ENCODE results near the gene PRKCH.

GRCh38 chr14:61482348-61483206 lies 161.2 kb downstream of the PRKCH start:
- no peak for TF ChIP-seq CTCF (IDR thresholded peaks at IDR 0.05; ENCODE audit: extremely low read depth in 1 of 2, insufficient read depth in 1 of 2, low read depth in 1 of 2, low read length in 2 of 2)
- TF ChIP-seq POLR2A (IDR thresholded peaks at IDR 0.05; ENCODE audit: low read depth, low read length): no peak
- TF ChIP-seq JUN (IDR thresholded peaks at IDR 0.05; ENCODE audit: borderline replicate concordance, insufficient read depth, insufficient read length, low read depth): no peak
- no peak for TF ChIP-seq FOS (IDR thresholded peaks at IDR 0.05; ENCODE audit: borderline replicate concordance, insufficient read depth, low read length)
- no peak for TF ChIP-seq MYC (IDR thresholded peaks at IDR 0.05; ENCODE audit: low read depth, low read length)
